ENCODE results near the gene FOXP2. TPM values are rescaled to one million over a fixed set of nuclear protein-coding genes. Genes with fewer than 3 reads are reported as not detected.
"Not testable (repeated sequence)": the region's sequence is repeated elsewhere in the genome, so short reads cannot be mapped to it uniquely, and the experiment has no call there.

The FOXP2 gene
- total and polyA plus RNA-seq, 2 experiments from 2014 or later: 10.0 to 14.7 TPM

DNA sequence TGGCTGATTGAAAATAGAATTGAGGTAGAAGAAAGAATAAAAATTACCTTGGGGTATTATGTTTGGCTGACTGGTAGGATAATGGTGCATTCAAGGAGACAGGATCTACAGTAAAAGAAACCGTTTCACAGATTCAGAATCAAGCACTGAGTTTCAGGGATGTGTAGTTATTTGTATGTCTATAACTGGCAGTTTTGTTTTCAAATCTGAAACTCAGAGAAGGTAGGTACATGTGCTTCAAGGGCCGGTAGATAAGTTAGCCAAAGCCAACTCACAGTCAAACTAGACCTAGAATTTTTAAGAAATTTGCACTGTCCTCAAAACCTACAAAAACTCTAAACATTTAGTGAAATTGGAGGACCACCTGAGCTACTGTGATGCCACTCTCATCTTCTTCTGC lies 191.5 kb downstream of the FOXP2 start:
- WGBS (ENCODE audit: low lambda C conversion rate, missing lambda C conversion rate): 87% methylated on average over 2 of the region's 2 CpGs
- Histone ChIP-seq H2AFZ (no peak overlapping the region), H3K36me3 (replicated peaks; ENCODE audit: insufficient read depth, low read depth) (no peaks in the 10 kb centered on the region), H3K9me2 (replicated peaks; ENCODE audit: insufficient read depth) (no peaks in the 10 kb centered on the region), H3K4me2 (no peak overlapping the region), H3K4me3 (no peak overlapping the region), H3K27ac (no peak overlapping the region), H3K9me3 (ENCODE audit: low read depth) (no peaks in the 10 kb centered on the region), H3K79me2 (no peaks in the 10 kb centered on the region), H3K27me3 (no peaks in the 10 kb centered on the region), H3K4me1 (ENCODE audit: insufficient read depth) (no peaks in the 10 kb centered on the region), H4K20me1 (ENCODE audit: insufficient read depth, poor library complexity, severe bottlenecking) (no peaks in the 10 kb centered on the region)
- no peak for DNase-seq (ENCODE audit: low spot score)
- TF ChIP-seq, protein P1, sequence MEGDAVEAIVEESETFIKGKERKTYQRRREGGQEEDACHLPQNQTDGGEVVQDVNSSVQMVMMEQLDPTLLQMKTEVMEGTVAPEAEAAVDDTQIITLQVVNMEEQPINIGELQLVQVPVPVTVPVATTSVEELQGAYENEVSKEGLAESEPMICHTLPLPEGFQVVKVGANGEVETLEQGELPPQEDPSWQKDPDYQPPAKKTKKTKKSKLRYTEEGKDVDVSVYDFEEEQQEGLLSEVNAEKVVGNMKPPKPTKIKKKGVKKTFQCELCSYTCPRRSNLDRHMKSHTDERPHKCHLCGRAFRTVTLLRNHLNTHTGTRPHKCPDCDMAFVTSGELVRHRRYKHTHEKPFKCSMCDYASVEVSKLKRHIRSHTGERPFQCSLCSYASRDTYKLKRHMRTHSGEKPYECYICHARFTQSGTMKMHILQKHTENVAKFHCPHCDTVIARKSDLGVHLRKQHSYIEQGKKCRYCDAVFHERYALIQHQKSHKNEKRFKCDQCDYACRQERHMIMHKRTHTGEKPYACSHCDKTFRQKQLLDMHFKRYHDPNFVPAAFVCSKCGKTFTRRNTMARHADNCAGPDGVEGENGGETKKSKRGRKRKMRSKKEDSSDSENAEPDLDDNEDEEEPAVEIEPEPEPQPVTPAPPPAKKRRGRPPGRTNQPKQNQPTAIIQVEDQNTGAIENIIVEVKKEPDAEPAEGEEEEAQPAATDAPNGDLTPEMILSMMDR (IDR thresholded peaks at IDR 0.05; ENCODE audit: poor library complexity): no peak
- no peak for TF ChIP-seq EZH2 (IDR thresholded peaks at IDR 0.05; ENCODE audit: borderline replicate concordance)
- TF ChIP-seq EZH2phosphoT487 (IDR thresholded peaks at IDR 0.05; ENCODE audit: low read depth, severe bottlenecking, unreplicated experiment): no peak

GRCh38 chr7:114608822-114609221 lies 194.2 kb downstream of the FOXP2 start:
- not testable (repeated sequence) for H4K20me1 ChIP-seq (ENCODE audit: insufficient read depth, poor library complexity, severe bottlenecking); H3K27me3 ChIP-seq; H3K4me1 ChIP-seq (ENCODE audit: insufficient read depth); H3K4me2 ChIP-seq; H2AFZ ChIP-seq; H3K9me2 ChIP-seq (replicated peaks; ENCODE audit: insufficient read depth); H3K4me3 ChIP-seq; DNase-seq (ENCODE audit: low spot score); H3K79me2 ChIP-seq; H3K36me3 ChIP-seq (replicated peaks; ENCODE audit: insufficient read depth, low read depth); H3K27ac ChIP-seq; H3K9me3 ChIP-seq (ENCODE audit: low read depth)
- 95% methylated on average over 11 of the region's 11 CpGs for WGBS (ENCODE audit: low lambda C conversion rate, missing lambda C conversion rate)

DNA sequence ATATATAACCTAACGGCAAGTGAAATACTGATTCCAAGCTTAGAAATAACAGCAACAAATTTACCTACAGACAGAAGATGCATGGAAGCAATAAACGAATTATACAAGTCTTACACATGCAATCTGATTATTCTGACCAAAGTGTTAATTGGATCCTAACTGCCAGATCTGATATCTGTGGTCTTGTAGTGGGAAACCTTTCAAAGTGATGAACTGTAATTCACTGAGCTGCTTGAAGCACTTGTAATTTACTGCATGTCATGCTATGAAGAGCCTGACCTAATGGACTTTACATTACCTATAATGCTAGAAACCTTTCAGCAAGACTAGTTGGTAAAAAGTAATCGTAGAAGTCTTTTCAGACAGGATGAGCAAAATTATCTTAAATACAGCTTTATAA lies 205.6 kb downstream of the FOXP2 start:
- no peaks in the 10 kb centered on the region for H4K20me1 ChIP-seq (ENCODE audit: insufficient read depth, poor library complexity, severe bottlenecking)
- H2AFZ ChIP-seq: no peak overlapping the region
- 67% methylated on average over 3 of the region's 3 CpGs for WGBS (ENCODE audit: low lambda C conversion rate, missing lambda C conversion rate)

DNA sequence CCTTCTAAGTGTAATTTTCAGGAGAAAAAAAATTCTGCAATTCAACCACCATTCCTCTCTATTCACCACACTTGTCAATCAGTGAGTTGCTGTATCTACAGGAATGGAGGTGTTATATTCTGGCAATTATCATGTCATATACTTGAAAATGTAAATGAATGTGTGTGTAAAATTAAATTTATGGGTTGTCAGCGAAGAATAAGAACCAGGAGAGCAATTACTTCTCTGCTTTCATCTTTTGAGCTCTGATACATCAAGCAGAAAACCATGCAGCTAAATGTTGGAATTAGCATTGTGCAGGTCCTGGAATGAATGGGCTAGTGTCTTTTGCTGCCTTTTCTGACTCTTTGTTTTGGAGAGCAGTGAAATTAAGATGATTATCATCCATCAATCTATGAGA lies 207.6 kb downstream of the FOXP2 start:
- DNase-seq (ENCODE audit: low spot score): no peak

More for the DNA sequence above, 205.6 kb downstream of the FOXP2 start:
- Histone ChIP-seq H3K9me3 (ENCODE audit: low read depth) (no peaks in the 10 kb centered on the region), H3K4me2 (no peak overlapping the region), H3K27ac (no peak overlapping the region), H3K27me3 (no peaks in the 10 kb centered on the region), H3K36me3 (replicated peaks; ENCODE audit: insufficient read depth, low read depth) (no peaks in the 10 kb centered on the region), H3K4me1 (ENCODE audit: insufficient read depth) (no peaks in the 10 kb centered on the region), H3K4me3 (no peak overlapping the region), H3K79me2 (no peaks in the 10 kb centered on the region), H3K9me2 (replicated peaks; ENCODE audit: insufficient read depth) (no peaks in the 10 kb centered on the region)
- TF ChIP-seq, protein P1 (IDR thresholded peaks at IDR 0.05; ENCODE audit: poor library complexity): no peak
- no peak for TF ChIP-seq EZH2phosphoT487 (IDR thresholded peaks at IDR 0.05; ENCODE audit: low read depth, severe bottlenecking, unreplicated experiment)
- TF ChIP-seq EZH2 (IDR thresholded peaks at IDR 0.05; ENCODE audit: borderline replicate concordance): no peak
- DNase-seq (ENCODE audit: low spot score): no peak

More for the DNA sequence above, 207.6 kb downstream of the FOXP2 start:
- TF ChIP-seq EZH2phosphoT487 (IDR thresholded peaks at IDR 0.05; ENCODE audit: low read depth, severe bottlenecking, unreplicated experiment): no peak
- TF ChIP-seq EZH2 (IDR thresholded peaks at IDR 0.05; ENCODE audit: borderline replicate concordance): no peak
- TF ChIP-seq, protein P1 (IDR thresholded peaks at IDR 0.05; ENCODE audit: poor library complexity): no peak
- Histone ChIP-seq H3K4me2 (no peak overlapping the region), H3K4me3 (no peak overlapping the region), H3K36me3 (replicated peaks; ENCODE audit: insufficient read depth, low read depth) (no peaks in the 10 kb centered on the region), H3K4me1 (ENCODE audit: insufficient read depth) (no peaks in the 10 kb centered on the region), H3K27me3 (no peaks in the 10 kb centered on the region), H3K79me2 (no peaks in the 10 kb centered on the region), H3K9me3 (ENCODE audit: low read depth) (no peaks in the 10 kb centered on the region), H3K27ac (no peak overlapping the region), H4K20me1 (ENCODE audit: insufficient read depth, poor library complexity, severe bottlenecking) (no peaks in the 10 kb centered on the region), H3K9me2 (replicated peaks; ENCODE audit: insufficient read depth) (no peaks in the 10 kb centered on the region), H2AFZ (no peak overlapping the region)
- 60% methylated on average over 1 of the region's 1 CpG for WGBS (ENCODE audit: low lambda C conversion rate, missing lambda C conversion rate)
